Skeletal muscle satellite cell (primary cell): Measurements from ENCODE around the gene REL.
"Not testable (repeated sequence)": the region's sequence is repeated elsewhere in the genome, so short reads cannot be mapped to it uniquely, and the experiment has no call there.

Experiments
- H3K27me3 ChIP-seq: 2 replicates; pipeline ENCODE4 v1.7.0; 2013; ENCODE audit warnings: low read length; ENCODE audit not compliant: control insufficient read depth, insufficient read depth
- H3K36me3 ChIP-seq: 2 replicates; pipeline ENCODE4 v1.7.0; 2013; ENCODE audit warnings: mild to moderate bottlenecking, control low read depth, low read length; ENCODE audit not compliant: insufficient read depth
- H3K4me1 ChIP-seq: 2 replicates; pipeline ENCODE4 v1.7.0; 2013; ENCODE audit warnings: low read length; ENCODE audit not compliant: control insufficient read depth, insufficient read depth
- H3K4me2 ChIP-seq: 2 replicates; pipeline ENCODE4 v1.7.0; 2013; ENCODE audit warnings: mild to moderate bottlenecking, low read length
- H3K4me3 ChIP-seq: 2 replicates; pipeline ENCODE4 v1.7.0; 2013; ENCODE audit warnings: low read length
- H3K9ac ChIP-seq: 2 replicates; pipeline ENCODE4 v1.7.0; 2013; ENCODE audit warnings: mild to moderate bottlenecking, low read depth, low read length, moderate library complexity
- H3K9me3 ChIP-seq: replicated peaks from 2 replicates; pipeline ENCODE4 v1.7.0; 2013; ENCODE audit warnings: mild to moderate bottlenecking, control low read depth, low read length

Gene REL

GRCh38 chr2:60926741-60927552, 45.6 kb downstream of the REL start:
- Histone ChIP-seq H3K9ac (no peak overlapping the region), H3K36me3 (peaks cover 10% of the 10 kb centered on the region), H3K4me2 (no peak overlapping the region), H3K4me1 (no peaks in the 10 kb centered on the region), H3K27me3 (no peaks in the 10 kb centered on the region), H3K9me3 (no peaks in the 10 kb centered on the region), H3K4me3 (no peak overlapping the region)

GRCh38 chr2:60932061-60932460, 50.7 kb downstream of the REL start:
- H3K36me3 ChIP-seq, H3K9ac ChIP-seq, H3K4me1 ChIP-seq, H3K4me3 ChIP-seq, H3K4me2 ChIP-seq, H3K9me3 ChIP-seq, H3K27me3 ChIP-seq: not testable (repeated sequence)

GRCh38 chr2:60932954-60933353, 51.6 kb downstream of the REL start:
- H3K4me2 ChIP-seq, result no peak overlapping the region
- no peak overlapping the region for H3K4me3 ChIP-seq
- H3K9me3 ChIP-seq, result no peaks in the 10 kb centered on the region
- no peaks in the 10 kb centered on the region for H3K4me1 ChIP-seq
- peaks cover 6% of the 10 kb centered on the region for H3K36me3 ChIP-seq
- no peak overlapping the region for H3K9ac ChIP-seq
- H3K27me3 ChIP-seq, result no peaks in the 10 kb centered on the region

GRCh38 chr2:60934165-60934722, 52.9 kb downstream of the REL start:
- Histone ChIP-seq H3K4me1 (no peaks in the 10 kb centered on the region), H3K27me3 (no peaks in the 10 kb centered on the region), H3K9ac (no peak overlapping the region), H3K4me3 (no peak overlapping the region), H3K4me2 (no peak overlapping the region), H3K9me3 (no peaks in the 10 kb centered on the region), H3K36me3 (peaks cover 6% of the 10 kb centered on the region)

GRCh38 chr2:60936757-60937156, 55.4 kb downstream of the REL start:
- H3K36me3 ChIP-seq, result peaks cover 6% of the 10 kb centered on the region
- no peak overlapping the region for H3K4me2 ChIP-seq
- no peaks in the 10 kb centered on the region for H3K9me3 ChIP-seq
- no peaks in the 10 kb centered on the region for H3K27me3 ChIP-seq
- H3K4me1 ChIP-seq, result no peaks in the 10 kb centered on the region
- H3K9ac ChIP-seq, result no peak overlapping the region
- H3K4me3 ChIP-seq, result no peak overlapping the region

GRCh38 chr2:60938301-60938700, 56.9 kb downstream of the REL start:
- Histone ChIP-seq H3K27me3 (no peaks in the 10 kb centered on the region), H3K4me2 (no peak overlapping the region), H3K4me1 (no peaks in the 10 kb centered on the region), H3K9me3 (no peaks in the 10 kb centered on the region), H3K9ac (no peak overlapping the region), H3K4me3 (no peak overlapping the region), H3K36me3 (peaks cover 6% of the 10 kb centered on the region)

DNA sequence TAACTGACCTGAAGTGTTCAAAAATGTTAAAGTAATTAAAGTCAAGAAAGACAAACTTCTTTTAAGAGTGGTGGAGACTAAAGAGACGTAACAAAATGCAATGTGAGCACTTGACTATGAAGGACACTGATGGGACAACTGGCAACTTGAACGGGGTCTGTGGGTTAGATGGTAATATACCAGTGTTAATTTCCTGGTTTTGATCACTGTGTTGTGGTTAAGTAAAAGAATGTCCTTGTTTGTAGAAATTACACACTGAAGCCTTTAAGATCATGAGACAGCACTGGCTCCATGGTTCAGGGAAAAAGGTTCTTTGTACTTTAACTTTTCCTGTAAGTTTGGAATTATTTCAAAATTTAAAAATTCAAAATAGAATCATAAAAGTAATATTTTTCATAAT, 58.2 kb downstream of the REL start:
- Histone ChIP-seq H3K4me2 (no peak overlapping the region), H3K9ac (no peak overlapping the region), H3K4me3 (no peak overlapping the region), H3K27me3 (no peaks in the 10 kb centered on the region), H3K9me3 (no peaks in the 10 kb centered on the region), H3K4me1 (no peaks in the 10 kb centered on the region), H3K36me3 (peaks cover 6% of the 10 kb centered on the region)

DNA sequence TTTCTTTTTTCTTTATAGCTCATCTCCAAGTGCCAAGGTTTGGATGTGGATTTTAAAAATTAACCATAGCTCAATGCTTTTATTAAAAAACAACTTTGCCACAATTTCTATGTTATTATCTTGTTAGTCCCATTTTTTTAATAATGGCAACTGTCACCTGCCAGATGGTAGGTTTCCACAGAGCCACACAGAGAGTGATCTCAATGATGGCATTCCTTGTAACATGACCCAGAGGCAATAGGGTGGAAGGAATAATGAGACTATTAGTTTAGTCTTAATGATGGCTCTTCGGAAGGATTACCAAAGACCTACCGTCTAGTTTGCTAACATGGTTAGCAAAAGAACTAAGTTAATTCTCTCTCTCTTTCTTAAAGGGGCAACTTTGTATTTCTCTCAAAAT, 64.0 kb downstream of the REL start:
- peaks cover 14% of the 10 kb centered on the region for H3K4me1 ChIP-seq
- H3K4me3 ChIP-seq, result no peak overlapping the region
- H3K36me3 ChIP-seq, result no peaks in the 10 kb centered on the region
- H3K9me3 ChIP-seq, result no peaks in the 10 kb centered on the region
- no peaks in the 10 kb centered on the region for H3K27me3 ChIP-seq
- H3K4me2 ChIP-seq, result no peak overlapping the region
- no peak overlapping the region for H3K9ac ChIP-seq

DNA sequence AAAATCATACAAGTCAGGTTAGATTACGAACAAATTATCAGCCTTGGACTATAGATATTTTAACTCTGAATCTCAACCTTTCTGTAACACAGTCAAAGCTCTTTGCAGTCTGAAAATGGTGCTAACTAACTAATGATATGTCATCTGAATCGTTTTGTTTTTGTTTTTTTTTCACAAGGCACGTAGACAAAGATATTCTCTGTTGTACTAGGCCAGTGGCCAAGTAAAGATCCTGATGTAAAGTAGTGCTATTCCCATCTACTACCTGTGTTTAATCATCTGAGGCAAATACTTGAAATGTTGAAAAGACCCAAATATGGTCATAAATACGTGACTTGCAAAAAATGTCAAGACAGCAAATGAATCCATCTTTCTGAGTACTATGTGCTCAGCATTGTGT, 65.7 kb downstream of the REL start:
- no peaks in the 10 kb centered on the region for H3K36me3 ChIP-seq

GRCh38 chr2:60948161-60948560, 66.8 kb downstream of the REL start:
- Histone ChIP-seq H3K9me3 (no peaks in the 10 kb centered on the region), H3K4me2 (no peak overlapping the region), H3K4me3 (no peak overlapping the region), H3K9ac (no peak overlapping the region), H3K27me3 (no peaks in the 10 kb centered on the region), H3K4me1 (peaks cover 14% of the 10 kb centered on the region), H3K36me3 (no peaks in the 10 kb centered on the region)

More for the DNA sequence above, 65.7 kb downstream of the REL start:
- H3K4me1 ChIP-seq, result peaks cover 14% of the 10 kb centered on the region
- no peak overlapping the region for H3K9ac ChIP-seq
- H3K27me3 ChIP-seq, result no peaks in the 10 kb centered on the region
- H3K9me3 ChIP-seq, result no peaks in the 10 kb centered on the region
- H3K4me2 ChIP-seq, result no peak overlapping the region
- H3K4me3 ChIP-seq, result no peak overlapping the region

- peaks cover 6% of the 10 kb centered on the region for H3K36me3 ChIP-seq
- peaks cover 14% of the 10 kb centered on the region for H3K4me1 ChIP-seq
- no peak overlapping the region for H3K9ac ChIP-seq
- no peaks in the 10 kb centered on the region for H3K27me3 ChIP-seq
- H3K4me2 ChIP-seq, result peak overlapping the region; percentile 35
- no peaks in the 10 kb centered on the region for H3K9me3 ChIP-seq
- H3K4me3 ChIP-seq, result no peak overlapping the region
These were observed 67.7 kb downstream of the REL start for GRCh38 chr2:60948926-60949579.
